Liver (tissue), 9 donors: ENCODE results near the gene TCF19. TPM values are rescaled to one million over a fixed set of nuclear protein-coding genes. Genes with fewer than 3 reads are reported as not detected.
"Not testable (repeated sequence)": the region's sequence is repeated elsewhere in the genome, so short reads cannot be mapped to it uniquely, and the experiment has no call there.

Experiments
- DNase-seq: peaks from one replicate; pipeline ENCODE4 v3.0.0-alpha.2; 2017; ENCODE audit warnings: low spot score
- H3K27ac ChIP-seq, 2 donors: one replicate each; pipeline ENCODE4 v1.7.0; 2013; ENCODE audit warnings: inconsistent platforms in 2 of 2, low read length in 2 of 2, control low read depth in 1 of 2, low read depth in 1 of 2, mild to moderate bottlenecking in 1 of 2
- H3K27me3 ChIP-seq, 4 donors: one replicate each; pipeline versions ENCODE4 v1.6.1 to v1.7.0; 2013; ENCODE audit warnings: low read length in 3 of 4, inconsistent platforms in 1 of 4, mild to moderate bottlenecking in 1 of 4, moderate library complexity in 1 of 4; ENCODE audit not compliant: control insufficient read depth in 4 of 4, insufficient read depth in 4 of 4
- H3K36me3 ChIP-seq, 4 donors: one replicate each; pipeline versions ENCODE4 v1.6.1 to v1.7.0; 2013; ENCODE audit warnings: low read length in 3 of 4, mild to moderate bottlenecking in 3 of 4, low read depth in 1 of 4, moderate library complexity in 1 of 4; ENCODE audit not compliant: control insufficient read depth in 4 of 4, insufficient read depth in 3 of 4
- H3K4me1 ChIP-seq, 4 donors: one replicate each; pipeline versions ENCODE4 v1.6.1 to v1.7.0; 2013; ENCODE audit warnings: low read length in 3 of 4, mild to moderate bottlenecking in 3 of 4, moderate library complexity in 1 of 4; ENCODE audit not compliant: control insufficient read depth in 4 of 4, insufficient read depth in 4 of 4
- H3K4me3 ChIP-seq, 3 donors: one replicate each; pipeline versions ENCODE4 v1.6.1 to v1.7.0; 2013; ENCODE audit warnings: low read length in 3 of 3, control low read depth in 1 of 3, low read depth in 1 of 3, mild to moderate bottlenecking in 1 of 3
- H3K9ac ChIP-seq, 2 donors: one replicate each; pipeline ENCODE4 v1.7.0; 2013; ENCODE audit warnings: low read length in 2 of 2, mild to moderate bottlenecking in 2 of 2, moderate library complexity in 2 of 2, control low read depth in 1 of 2, low read depth in 1 of 2
- H3K9me3 ChIP-seq, 4 donors: one replicate each; pipeline versions ENCODE4 v1.6.1 to v1.7.0; 2013; ENCODE audit warnings: low read length in 3 of 4; ENCODE audit not compliant: control insufficient read depth in 4 of 4
- FOXA1 ChIP-seq: IDR thresholded peaks from 2 replicates; pipeline ENCODE4 v1.6.1; 2016; ENCODE audit warnings: antibody characterized with exemption
- FOXA2 ChIP-seq: IDR thresholded peaks from 2 replicates; pipeline ENCODE4 v1.6.1; 2016; ENCODE audit warnings: antibody characterized with exemption
- RXRA ChIP-seq, 2 donors: IDR thresholded peaks; 2 replicates each; pipeline ENCODE4 v1.6.1; 2017 to 2018; ENCODE audit warnings: antibody characterized with exemption in 2 of 2, mild to moderate bottlenecking in 1 of 2
- SP1 ChIP-seq: IDR thresholded peaks from 2 replicates; pipeline ENCODE4 v1.6.1; 2018; ENCODE audit warnings: antibody characterized with exemption, mild to moderate bottlenecking
- YY1 ChIP-seq: IDR thresholded peaks from 2 replicates; pipeline ENCODE4 v1.6.1; 2016; ENCODE audit warnings: antibody characterized with exemption, mild to moderate bottlenecking
- WGBS: extraction: QIAGEN DNeasy Blood & Tissue Kit; methylation state at CpG from one replicate; pipeline ENCODE4 v1.1.7; 2013; 5-methylcytosine and 5-hydroxymethylcytosine counted together
- polyA plus RNA-seq, 2 donors: library from polyadenylated mRNA; stranded (reverse) in 1 of 2; unstranded in 1 of 2; fragments of 200-250 nt in 1 of 2; fragments of >200 nt in 1 of 2; fragmentation: Nextera tagmentation in 1 of 2; extraction: Ambion mirVana in 1 of 2; gene quantifications; one replicate each; pipeline versions ENCODE4 v1.2.1 to v1.2.3, GENCODE V29; 2013 to 2015
- total RNA-seq, 2 donors: library from RNA; depleted of rRNA; stranded (reverse); fragments of >200 nt; gene quantifications; one replicate each; pipeline ENCODE4 v1.2.3, GENCODE V29; 2014
- TF ChIP-seq, protein P1 (sequence below): IDR thresholded peaks from 2 replicates; pipeline ENCODE4 v1.6.1; 2016; ENCODE audit warnings: antibody characterized with exemption
- TF ChIP-seq, protein P2 (sequence below): fragments of 150-350 bp; IDR thresholded peaks from 2 replicates; pipeline ENCODE4 v1.5.1; 2017; ENCODE audit warnings: improper control_type of control experiment, low read depth, low read length; ENCODE audit not compliant: missing input control
- TF ChIP-seq, protein P3 (sequence below): IDR thresholded peaks from 2 replicates; pipeline ENCODE4 v1.6.1; 2016; ENCODE audit warnings: antibody characterized with exemption
- donor health status: healthy.
- donor health status: healthy.
- donor health status: healthy.
- donor health status: healthy.
- donor health status: healthy.

The TCF19 gene
- total and polyA plus RNA-seq, 4 donors = 0.63 to 16.8 (median 2.0) TPM

DNA sequence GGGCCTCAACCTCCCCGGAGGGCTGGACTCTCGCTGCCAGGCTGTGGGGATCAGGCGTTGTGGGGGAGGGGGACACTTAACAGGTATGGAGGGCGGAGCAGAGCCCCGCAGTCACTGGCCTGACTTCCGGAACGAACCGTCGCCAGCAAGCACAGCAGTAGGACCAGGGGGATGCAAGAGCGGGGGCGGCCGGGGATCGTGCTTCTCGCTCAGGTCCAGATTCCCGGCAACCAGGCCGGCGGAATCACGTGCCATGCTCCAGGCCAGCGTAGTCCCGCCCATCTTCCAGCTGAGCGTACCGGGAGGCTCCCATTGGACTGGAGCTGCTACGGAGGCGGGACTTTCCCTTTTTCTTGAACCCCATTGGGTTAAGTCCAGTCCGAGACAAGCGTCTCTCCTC, 22.1 kb downstream of the TCF19 start:
- Histone ChIP-seq H3K36me3 (no peaks in the 10 kb centered on the region), H3K9me3 (no peaks in the 10 kb centered on the region), H3K4me1 (peaks cover 0 to 2% (median 1%) of the 10 kb centered on the region in 4 donors), H3K9ac (no peak overlapping the region), H3K27me3 (no peaks in the 10 kb centered on the region), H3K27ac (no peak overlapping the region), H3K4me3 (peak overlapping the region in 2 of 3 donors; percentile 20 to 39)
- 78% methylated on average over 26 of the region's 26 CpGs for WGBS
- TF ChIP-seq FOXA1 (no peak), SP1 (no peak), FOXA2 (no peak), RXRA (IDR thresholded peaks at IDR 0.05) (no peak), YY1 (no peak)
- TF ChIP-seq, protein P1, sequence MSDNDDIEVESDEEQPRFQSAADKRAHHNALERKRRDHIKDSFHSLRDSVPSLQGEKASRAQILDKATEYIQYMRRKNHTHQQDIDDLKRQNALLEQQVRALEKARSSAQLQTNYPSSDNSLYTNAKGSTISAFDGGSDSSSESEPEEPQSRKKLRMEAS = no peak
- TF ChIP-seq, protein P2, sequence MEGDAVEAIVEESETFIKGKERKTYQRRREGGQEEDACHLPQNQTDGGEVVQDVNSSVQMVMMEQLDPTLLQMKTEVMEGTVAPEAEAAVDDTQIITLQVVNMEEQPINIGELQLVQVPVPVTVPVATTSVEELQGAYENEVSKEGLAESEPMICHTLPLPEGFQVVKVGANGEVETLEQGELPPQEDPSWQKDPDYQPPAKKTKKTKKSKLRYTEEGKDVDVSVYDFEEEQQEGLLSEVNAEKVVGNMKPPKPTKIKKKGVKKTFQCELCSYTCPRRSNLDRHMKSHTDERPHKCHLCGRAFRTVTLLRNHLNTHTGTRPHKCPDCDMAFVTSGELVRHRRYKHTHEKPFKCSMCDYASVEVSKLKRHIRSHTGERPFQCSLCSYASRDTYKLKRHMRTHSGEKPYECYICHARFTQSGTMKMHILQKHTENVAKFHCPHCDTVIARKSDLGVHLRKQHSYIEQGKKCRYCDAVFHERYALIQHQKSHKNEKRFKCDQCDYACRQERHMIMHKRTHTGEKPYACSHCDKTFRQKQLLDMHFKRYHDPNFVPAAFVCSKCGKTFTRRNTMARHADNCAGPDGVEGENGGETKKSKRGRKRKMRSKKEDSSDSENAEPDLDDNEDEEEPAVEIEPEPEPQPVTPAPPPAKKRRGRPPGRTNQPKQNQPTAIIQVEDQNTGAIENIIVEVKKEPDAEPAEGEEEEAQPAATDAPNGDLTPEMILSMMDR = no peak
- TF ChIP-seq, protein P3, sequence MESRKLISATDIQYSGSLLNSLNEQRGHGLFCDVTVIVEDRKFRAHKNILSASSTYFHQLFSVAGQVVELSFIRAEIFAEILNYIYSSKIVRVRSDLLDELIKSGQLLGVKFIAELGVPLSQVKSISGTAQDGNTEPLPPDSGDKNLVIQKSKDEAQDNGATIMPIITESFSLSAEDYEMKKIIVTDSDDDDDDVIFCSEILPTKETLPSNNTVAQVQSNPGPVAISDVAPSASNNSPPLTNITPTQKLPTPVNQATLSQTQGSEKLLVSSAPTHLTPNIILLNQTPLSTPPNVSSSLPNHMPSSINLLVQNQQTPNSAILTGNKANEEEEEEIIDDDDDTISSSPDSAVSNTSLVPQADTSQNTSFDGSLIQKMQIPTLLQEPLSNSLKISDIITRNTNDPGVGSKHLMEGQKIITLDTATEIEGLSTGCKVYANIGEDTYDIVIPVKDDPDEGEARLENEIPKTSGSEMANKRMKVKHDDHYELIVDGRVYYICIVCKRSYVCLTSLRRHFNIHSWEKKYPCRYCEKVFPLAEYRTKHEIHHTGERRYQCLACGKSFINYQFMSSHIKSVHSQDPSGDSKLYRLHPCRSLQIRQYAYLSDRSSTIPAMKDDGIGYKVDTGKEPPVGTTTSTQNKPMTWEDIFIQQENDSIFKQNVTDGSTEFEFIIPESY = no peak
- peak; percentile 58 for DNase-seq

DNA sequence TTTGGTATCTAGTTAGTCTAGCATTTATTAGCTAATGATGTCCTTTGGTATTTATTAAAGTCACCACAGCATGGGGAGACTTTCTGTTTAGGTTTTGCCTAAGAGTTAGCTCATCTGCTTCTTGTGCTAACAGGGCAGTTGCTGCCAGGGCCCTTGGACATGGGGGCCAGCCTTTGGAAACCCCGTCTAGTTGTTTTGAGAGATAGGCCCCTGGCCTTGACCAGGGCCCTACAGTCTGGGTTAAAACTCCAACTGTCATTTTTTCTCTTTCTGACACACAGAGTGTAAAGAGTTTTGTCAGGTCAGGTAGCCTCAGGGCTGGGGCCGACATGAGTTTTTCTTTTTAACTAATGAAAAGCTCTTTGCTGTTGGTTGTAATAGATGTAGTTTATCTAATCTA, 24.9 kb downstream of the TCF19 start:
- not testable (repeated sequence) for H3K9ac ChIP-seq, DNase-seq, H3K4me1 ChIP-seq, H3K27me3 ChIP-seq, H3K27ac ChIP-seq, H3K36me3 ChIP-seq, H3K9me3 ChIP-seq, H3K4me3 ChIP-seq
- 31% methylated on average over 2 of the region's 2 CpGs for WGBS

DNA sequence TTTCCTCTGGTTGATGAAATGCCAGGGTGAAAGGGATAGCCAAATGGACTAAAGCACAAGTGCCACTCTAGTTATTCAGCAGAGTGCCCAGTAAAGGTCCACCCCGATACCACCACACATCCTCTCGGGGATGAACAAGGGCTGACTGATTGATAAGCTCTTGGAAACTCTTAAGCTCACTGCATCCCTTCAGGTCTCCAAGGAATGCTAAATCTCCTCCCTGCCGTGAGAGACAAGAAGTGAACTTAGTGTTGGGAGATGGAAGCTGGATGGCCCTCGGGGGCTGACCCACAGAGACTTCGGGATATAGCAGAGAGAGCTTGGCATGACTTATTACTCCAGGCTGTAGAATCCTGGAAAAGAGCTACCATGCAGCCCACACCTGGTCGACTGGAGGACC, 25.5 kb downstream of the TCF19 start:
- WGBS = 76% methylated on average over 6 of the region's 6 CpGs
- H3K4me1 ChIP-seq, H3K9ac ChIP-seq, H3K4me3 ChIP-seq, H3K27ac ChIP-seq, H3K27me3 ChIP-seq, DNase-seq, H3K36me3 ChIP-seq, H3K9me3 ChIP-seq: not testable (repeated sequence)

DNA sequence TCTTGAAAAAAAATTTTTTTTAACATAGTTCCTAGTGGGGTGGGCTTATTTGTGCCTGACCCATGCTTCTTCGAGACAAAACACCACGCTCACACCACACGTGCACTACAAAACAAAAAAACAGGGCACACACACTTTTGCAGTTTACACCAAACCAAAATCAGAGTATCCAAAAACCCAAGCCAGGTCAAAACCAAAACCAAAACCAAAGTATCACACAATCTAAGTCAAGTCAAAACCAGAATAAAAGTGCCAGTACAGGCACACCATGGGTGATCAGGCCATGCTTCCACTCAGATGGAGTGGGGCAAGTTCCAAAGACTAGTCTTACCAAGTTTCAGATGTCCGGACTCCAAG, 27.3 kb downstream of the TCF19 start:
- H3K27me3 ChIP-seq, H3K36me3 ChIP-seq, DNase-seq, H3K9me3 ChIP-seq, H3K4me1 ChIP-seq: not testable (repeated sequence)
- peak overlapping the region; percentile 8 to 84 for H3K9ac ChIP-seq
- H3K27ac ChIP-seq = peak overlapping the region; percentile 78 to 92
- peak overlapping the region in 2 of 3 donors; percentile 37 to 47 for H3K4me3 ChIP-seq
- 35% methylated on average over 4 of the region's 4 CpGs for WGBS
